Stimulated activated naive CD8-positive, alpha-beta T cell treated with anti-CD3 and anti-CD28 coated beads, Interleukin-15, amount 100 ng/mL, for 72 hours (primary cell): ENCODE measurements around the gene OCIAD1.
"Not testable (repeated sequence)": the region's sequence is repeated elsewhere in the genome, so short reads cannot be mapped to it uniquely, and the experiment has no call there.

ENCODE experiments used
- ATAC-seq: fragments of 150-1000 bp; cut with Tn5 transposase; 2 replicates; pipeline ENCODE4 v1.10.0; 2021; ENCODE audit warnings: mild to moderate bottlenecking, moderate library complexity
- DNase-seq, 2 donors: peaks; one replicate each; pipeline ENCODE4 v3.0.0; 2021 to 2022
- H3K27ac Mint-ChIP-seq, 2 donors: one replicate each; pipeline ENCODE4 v1.8.0; 2022; ENCODE audit warnings: mild to moderate bottlenecking in 2 of 2, mixed read lengths in 2 of 2, moderate library complexity in 2 of 2
- H3K27me3 Mint-ChIP-seq: one replicate; pipeline ENCODE4 v1.8.0; 2022; ENCODE audit warnings: mixed read lengths
- H3K4me1 Mint-ChIP-seq: one replicate; pipeline ENCODE4 v1.8.0; 2022; ENCODE audit warnings: mild to moderate bottlenecking, mixed read lengths
- H3K4me3 Mint-ChIP-seq, 2 donors: one replicate each; pipeline ENCODE4 v1.8.0; 2022; ENCODE audit warnings: mild to moderate bottlenecking in 2 of 2, mixed read lengths in 2 of 2, moderate library complexity in 1 of 2
- H3K9me3 Mint-ChIP-seq, 2 donors: one replicate each; pipeline ENCODE4 v1.8.0; 2022; ENCODE audit warnings: mixed read lengths in 2 of 2

The OCIAD1 gene

GRCh38 chr4:48853604-48854394 is 22.9 kb downstream of the OCIAD1 start:
- Mint-ChIP-seq H3K4me3 (no peak overlapping the region), H3K27ac (no peak overlapping the region), H3K4me1 (peaks cover 8% of the 10 kb centered on the region), H3K27me3 (no peaks in the 10 kb centered on the region), H3K9me3 (no peaks in the 10 kb centered on the region)
- no peak for ATAC-seq
- DNase-seq, result no peak

GRCh38 chr4:48854395-48854683 is 23.5 kb downstream of the OCIAD1 start:
- ATAC-seq (no peak), DNase-seq (no peak)
- Mint-ChIP-seq H3K27ac (no peak overlapping the region), H3K27me3 (no peaks in the 10 kb centered on the region), H3K4me3 (no peak overlapping the region), H3K9me3 (no peaks in the 10 kb centered on the region), H3K4me1 (peaks cover 8% of the 10 kb centered on the region)

DNA sequence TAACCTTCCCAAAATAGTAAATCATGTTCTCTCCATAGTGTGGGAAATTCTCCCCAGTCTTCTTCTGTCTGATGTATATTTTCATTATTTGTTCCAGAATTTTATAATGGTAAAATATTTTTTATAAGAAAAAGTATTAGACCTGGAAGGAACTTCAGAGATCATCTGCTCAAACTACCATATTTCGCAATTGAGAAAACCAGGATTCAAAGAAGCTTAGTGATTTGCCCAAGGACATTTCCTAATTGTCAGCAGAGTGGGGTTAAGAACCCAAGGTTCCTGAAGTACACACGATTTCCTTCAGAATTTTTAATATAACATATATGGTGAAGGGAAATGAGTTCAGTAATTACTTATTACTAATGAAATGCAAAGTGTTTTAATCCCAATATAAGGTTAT is 24.1 kb downstream of the OCIAD1 start:
- no peak for DNase-seq
- H3K4me1 Mint-ChIP-seq, result peaks cover 8% of the 10 kb centered on the region
- no peak overlapping the region for H3K4me3 Mint-ChIP-seq
- H3K9me3 Mint-ChIP-seq, result no peaks in the 10 kb centered on the region
- H3K27ac Mint-ChIP-seq, result no peak overlapping the region
- H3K27me3 Mint-ChIP-seq, result no peaks in the 10 kb centered on the region
- no peak for ATAC-seq

- H3K9me3 Mint-ChIP-seq, result peaks cover 0 to under 1% of the 10 kb centered on the region in 2 donors
- no peak for DNase-seq
- no peaks in the 10 kb centered on the region for H3K27me3 Mint-ChIP-seq
- H3K27ac Mint-ChIP-seq, result no peak overlapping the region
- peaks cover 8% of the 10 kb centered on the region for H3K4me1 Mint-ChIP-seq
- ATAC-seq, result peak; percentile 65
- no peak overlapping the region for H3K4me3 Mint-ChIP-seq
Observed at GRCh38 chr4:48858130-48858529, 27.2 kb downstream of the OCIAD1 start.

DNA sequence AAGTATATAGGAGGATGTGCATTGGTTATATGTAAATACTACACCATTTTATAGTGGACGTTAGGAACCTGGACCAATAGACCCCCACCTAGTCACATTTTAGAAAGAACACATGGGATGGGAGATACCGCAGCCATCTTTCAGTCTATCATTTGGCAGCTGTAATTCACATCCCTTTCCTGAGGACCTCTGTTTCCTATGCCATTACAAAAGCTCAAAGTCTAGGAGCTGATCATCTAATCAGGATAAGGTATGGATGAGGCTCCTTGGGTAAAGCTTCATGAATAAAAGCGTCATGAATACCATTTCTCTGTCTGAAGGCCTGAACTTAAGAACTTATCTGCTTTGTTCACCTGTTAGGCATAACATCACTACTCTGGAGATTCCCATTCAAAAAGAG is 31.1 kb downstream of the OCIAD1 start:
- peaks cover 7 to 12% of the 10 kb centered on the region in 2 donors for H3K9me3 Mint-ChIP-seq
- H3K27ac Mint-ChIP-seq, result no peak overlapping the region
- no peaks in the 10 kb centered on the region for H3K27me3 Mint-ChIP-seq
- H3K4me1 Mint-ChIP-seq, result peaks cover 8% of the 10 kb centered on the region
- DNase-seq (no peak), ATAC-seq (no peak)
- H3K4me3 Mint-ChIP-seq, result no peak overlapping the region

- Mint-ChIP-seq H3K27ac (no peak overlapping the region), H3K9me3 (peaks cover 7 to 14% of the 10 kb centered on the region in 2 donors), H3K4me3 (no peak overlapping the region), H3K27me3 (no peaks in the 10 kb centered on the region), H3K4me1 (peaks cover 8% of the 10 kb centered on the region)
- ATAC-seq, result no peak
- no peak for DNase-seq
Observed at GRCh38 chr4:48862661-48863060, 31.8 kb downstream of the OCIAD1 start.

DNA sequence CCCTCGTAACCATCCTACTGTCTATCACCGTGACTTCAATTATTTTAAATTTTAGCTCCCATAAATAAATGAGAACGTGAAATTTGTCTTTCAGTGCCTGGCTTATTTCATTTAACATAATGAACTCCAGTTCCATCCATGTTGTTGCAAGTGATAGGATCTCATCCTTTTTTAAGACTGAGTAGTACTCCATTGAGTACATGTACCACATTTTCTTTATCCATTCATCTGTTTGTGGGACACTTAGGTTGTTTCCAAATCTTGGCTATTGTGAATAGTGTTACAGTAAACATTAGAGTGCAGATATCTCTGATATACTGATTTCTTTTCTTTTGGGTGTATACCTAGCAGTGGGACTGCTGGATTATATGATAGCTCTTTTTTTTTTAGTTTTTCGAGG is 32.8 kb downstream of the OCIAD1 start:
- peaks cover 7 to 22% of the 10 kb centered on the region in 2 donors for H3K9me3 Mint-ChIP-seq
- H3K4me3 Mint-ChIP-seq, result no peak overlapping the region
- no peak overlapping the region for H3K27ac Mint-ChIP-seq
- H3K27me3 Mint-ChIP-seq, result no peaks in the 10 kb centered on the region
- H3K4me1 Mint-ChIP-seq, result no peaks in the 10 kb centered on the region
- ATAC-seq, result no peak
- no peak for DNase-seq

DNA sequence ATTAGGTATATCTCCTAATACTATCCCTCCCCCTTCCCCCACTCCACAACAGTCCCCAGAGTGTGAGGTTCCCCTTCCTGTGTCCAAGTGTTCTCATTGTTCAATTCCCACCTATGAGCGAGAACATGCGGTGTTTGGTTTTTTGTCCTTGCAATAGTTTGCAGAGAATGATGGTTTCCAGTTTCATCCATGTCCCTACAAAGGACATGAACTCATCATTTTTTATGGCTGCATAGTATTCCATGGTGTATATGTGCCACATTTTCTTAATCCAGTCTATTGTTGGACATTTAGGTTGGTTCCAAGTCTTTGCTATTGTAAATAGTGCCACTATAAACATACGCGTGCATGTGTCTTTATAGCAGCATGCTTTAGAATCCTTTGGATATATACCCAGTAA is 33.8 kb downstream of the OCIAD1 start:
- not testable (repeated sequence) for H3K4me3 Mint-ChIP-seq, H3K27ac Mint-ChIP-seq
- H3K9me3 Mint-ChIP-seq, result peaks cover 7 to 31% of the 10 kb centered on the region in 2 donors

GRCh38 chr4:48877827-48878535 is 47.1 kb downstream of the OCIAD1 start:
- DNase-seq, result no peak
- H3K9me3 Mint-ChIP-seq, result no peaks in the 10 kb centered on the region

More for the DNA sequence above, 33.8 kb downstream of the OCIAD1 start:
- not testable (repeated sequence) for H3K4me1 Mint-ChIP-seq, ATAC-seq, H3K27me3 Mint-ChIP-seq, DNase-seq

GRCh38 chr4:48879561-48880442 is 48.9 kb downstream of the OCIAD1 start:
- Mint-ChIP-seq H3K4me3 (no peak overlapping the region), H3K4me1 (no peaks in the 10 kb centered on the region)
- no peak for ATAC-seq

More at GRCh38 chr4:48877827-48878535, 47.1 kb downstream of the OCIAD1 start:
- H3K27ac Mint-ChIP-seq, result no peak overlapping the region
- H3K27me3 Mint-ChIP-seq, result no peaks in the 10 kb centered on the region
- H3K4me1 Mint-ChIP-seq, result no peaks in the 10 kb centered on the region
- no peak for ATAC-seq
- H3K4me3 Mint-ChIP-seq, result no peak overlapping the region

DNA sequence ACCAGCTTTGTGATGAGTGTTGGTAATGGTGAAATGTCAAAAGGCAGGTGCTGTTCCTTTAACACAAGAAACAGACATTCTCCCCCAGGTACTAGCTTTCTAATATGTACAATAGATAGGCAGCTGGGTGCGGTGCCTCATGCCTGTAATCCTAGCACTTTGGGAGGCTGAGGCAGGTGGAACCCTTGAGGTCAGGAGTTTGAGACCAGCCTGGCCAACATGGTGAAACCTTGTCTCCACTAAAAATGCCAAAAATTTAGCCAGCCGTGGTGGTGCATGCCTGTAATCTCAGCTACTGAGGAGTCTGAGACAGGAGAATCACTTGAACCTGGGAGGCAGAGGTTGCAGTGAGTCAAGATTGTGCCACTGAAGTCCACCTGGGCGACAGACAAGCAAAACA is 50.8 kb downstream of the OCIAD1 start:
- H3K9me3 Mint-ChIP-seq, H3K27me3 Mint-ChIP-seq, H3K4me1 Mint-ChIP-seq, DNase-seq, H3K4me3 Mint-ChIP-seq, H3K27ac Mint-ChIP-seq, ATAC-seq: not testable (repeated sequence)

More at GRCh38 chr4:48879561-48880442, 48.9 kb downstream of the OCIAD1 start:
- no peaks in the 10 kb centered on the region for H3K9me3 Mint-ChIP-seq
- no peak overlapping the region for H3K27ac Mint-ChIP-seq
- no peaks in the 10 kb centered on the region for H3K27me3 Mint-ChIP-seq
- no peak for DNase-seq

- H3K9me3 Mint-ChIP-seq, result peaks cover 6 to 16% of the 10 kb centered on the region in 2 donors
- not testable (repeated sequence) for H3K27ac Mint-ChIP-seq, ATAC-seq, H3K4me1 Mint-ChIP-seq, DNase-seq, H3K4me3 Mint-ChIP-seq, H3K27me3 Mint-ChIP-seq
Observed at GRCh38 chr4:48889750-48890149, 58.9 kb downstream of the OCIAD1 start.

DNA sequence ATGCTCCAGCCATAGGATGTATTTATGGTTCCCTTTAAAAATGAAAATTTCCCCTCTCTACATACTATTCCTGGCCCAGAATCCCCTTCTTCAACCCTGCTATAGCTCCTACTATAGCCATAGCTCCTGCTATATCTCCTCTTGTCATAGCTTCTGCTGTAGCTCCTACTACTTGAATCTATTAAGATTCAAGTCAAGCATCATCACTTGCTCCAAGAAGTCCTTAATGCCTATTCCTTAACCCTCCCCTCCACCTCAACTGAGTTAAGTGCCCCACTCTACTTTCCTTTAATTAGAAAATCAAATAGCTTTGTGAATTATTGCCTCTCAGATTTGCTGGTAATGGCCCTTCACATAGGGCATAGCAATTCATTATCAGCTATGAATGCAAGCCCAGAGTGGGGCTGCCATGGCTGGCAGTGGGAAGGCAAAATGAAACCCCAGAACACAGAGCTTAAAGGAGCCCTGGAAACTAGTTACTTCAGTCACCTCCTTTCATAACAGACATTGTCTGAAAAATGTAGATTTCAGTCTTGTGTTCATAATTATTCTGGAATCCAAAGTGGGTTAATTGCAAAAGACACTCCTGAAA is 60.2 kb downstream of the OCIAD1 start:
- peaks cover 6 to 16% of the 10 kb centered on the region in 2 donors for H3K9me3 Mint-ChIP-seq
- no peak overlapping the region for H3K27ac Mint-ChIP-seq

GRCh38 chr4:48896845-48897244 is 66.0 kb downstream of the OCIAD1 start:
- Mint-ChIP-seq H3K9me3 (no peaks in the 10 kb centered on the region), H3K27me3 (no peaks in the 10 kb centered on the region), H3K27ac (no peak overlapping the region), H3K4me1 (peaks cover 23% of the 10 kb centered on the region), H3K4me3 (no peak overlapping the region)
- ATAC-seq (no peak), DNase-seq (no peak)

More for the DNA sequence above, 60.2 kb downstream of the OCIAD1 start:
- no peak for ATAC-seq
- Mint-ChIP-seq H3K4me3 (no peak overlapping the region), H3K27me3 (no peaks in the 10 kb centered on the region), H3K4me1 (peaks cover 5% of the 10 kb centered on the region)
- DNase-seq, result no peak

- no peak for DNase-seq
- H3K27ac Mint-ChIP-seq, result peak overlapping the region; percentile 4 to 88
- no peaks in the 10 kb centered on the region for H3K27me3 Mint-ChIP-seq
- H3K4me3 Mint-ChIP-seq, result peak overlapping the region; percentile 49 to 50
- H3K4me1 Mint-ChIP-seq, result peaks cover 28% of the 10 kb centered on the region
- peak; percentile 77 for ATAC-seq
- no peaks in the 10 kb centered on the region for H3K9me3 Mint-ChIP-seq
Observed at GRCh38 chr4:48898733-48899431, 68.0 kb downstream of the OCIAD1 start.
